ENCODE measurements around the gene SPEF2.

GRCh38 chr5:35743644-35744043, 126.0 kb downstream of the SPEF2 start:
- TF ChIP-seq, protein P1, sequence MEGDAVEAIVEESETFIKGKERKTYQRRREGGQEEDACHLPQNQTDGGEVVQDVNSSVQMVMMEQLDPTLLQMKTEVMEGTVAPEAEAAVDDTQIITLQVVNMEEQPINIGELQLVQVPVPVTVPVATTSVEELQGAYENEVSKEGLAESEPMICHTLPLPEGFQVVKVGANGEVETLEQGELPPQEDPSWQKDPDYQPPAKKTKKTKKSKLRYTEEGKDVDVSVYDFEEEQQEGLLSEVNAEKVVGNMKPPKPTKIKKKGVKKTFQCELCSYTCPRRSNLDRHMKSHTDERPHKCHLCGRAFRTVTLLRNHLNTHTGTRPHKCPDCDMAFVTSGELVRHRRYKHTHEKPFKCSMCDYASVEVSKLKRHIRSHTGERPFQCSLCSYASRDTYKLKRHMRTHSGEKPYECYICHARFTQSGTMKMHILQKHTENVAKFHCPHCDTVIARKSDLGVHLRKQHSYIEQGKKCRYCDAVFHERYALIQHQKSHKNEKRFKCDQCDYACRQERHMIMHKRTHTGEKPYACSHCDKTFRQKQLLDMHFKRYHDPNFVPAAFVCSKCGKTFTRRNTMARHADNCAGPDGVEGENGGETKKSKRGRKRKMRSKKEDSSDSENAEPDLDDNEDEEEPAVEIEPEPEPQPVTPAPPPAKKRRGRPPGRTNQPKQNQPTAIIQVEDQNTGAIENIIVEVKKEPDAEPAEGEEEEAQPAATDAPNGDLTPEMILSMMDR (IDR thresholded peaks at IDR 0.05; ENCODE audit: low read depth, low read length, poor library complexity, severe bottlenecking) = no peak
- TF ChIP-seq EZH2phosphoT487 (IDR thresholded peaks at IDR 0.05; ENCODE audit: borderline replicate concordance, low read length) = no peak

Measured in DOHH2 (cell line).